ENCODE data around the gene MRPL40. TPM values are rescaled to one million over a fixed set of nuclear protein-coding genes. Genes with fewer than 3 reads are reported as not detected.

Gene MRPL40
- total RNA-seq, 1 experiment from 2014 or later, result 40.1 TPM

GRCh38 chr22:19471572-19471971 is 39.2 kb downstream of the MRPL40 start:
- TF ChIP-seq POLR2A (IDR thresholded peaks at IDR 0.05; ENCODE audit: borderline replicate concordance, extremely low read depth, insufficient read depth, insufficient read length) (no peak), ZFX (IDR thresholded peaks at IDR 0.05) (no peak), ZNF274 (IDR thresholded peaks at IDR 0.05; ENCODE audit: low read depth, low read length) (no peak), FOSL1 (IDR thresholded peaks at IDR 0.05; ENCODE audit: low read depth) (no peak), MAX (IDR thresholded peaks at IDR 0.05) (no peak), POLR2AphosphoS5 (IDR thresholded peaks at IDR 0.05; ENCODE audit: low read depth, low read length) (no peak), TCF7L2 (IDR thresholded peaks at IDR 0.05; ENCODE audit: borderline replicate concordance, extremely low read depth, insufficient read depth, insufficient read length) (no peak), JUND (IDR thresholded peaks at IDR 0.05) (no peak), YY1 (IDR thresholded peaks at IDR 0.05; ENCODE audit: extremely low read depth, insufficient replicate concordance, low read depth, low read length) (no peak), REST (IDR thresholded peaks at IDR 0.05; ENCODE audit: low read depth) (no peak), ATF3 (IDR thresholded peaks at IDR 0.05) (no peak)
- ATAC-seq, result no peak
- intact Hi-C loops (cut with micrococcal nuclease), result loop anchor here (10.0 kb wide), 1 partner anchor 327 kb away; the partner anchor contains the start of gene ESS2
- Histone ChIP-seq H3K9ac (ENCODE audit: low read length) (no peak overlapping the region), H3K9me3 (ENCODE audit: control insufficient read depth in 1 of 2, insufficient read depth in 1 of 2, low read depth in 1 of 2, low read length in 2 of 2) (no peaks in the 10 kb centered on the region), H3K27ac (ENCODE audit: low read depth, low read length) (no peak overlapping the region), H3K27me3 (ENCODE audit: insufficient read depth, low read length) (no peaks in the 10 kb centered on the region), H3K79me2 (ENCODE audit: insufficient read depth, low read length) (peaks cover 69% of the 10 kb centered on the region), H2AFZ (ENCODE audit: low read depth, low read length, poor library complexity, severe bottlenecking) (no peak overlapping the region), H3K4me1 (ENCODE audit: control insufficient read depth in 1 of 2, insufficient read depth in 2 of 2, low read length in 2 of 2) (no peaks in the 10 kb centered on the region), H3K36me3 (ENCODE audit: control insufficient read depth in 1 of 2, insufficient read depth in 2 of 2, low read length in 2 of 2) (peaks cover 33 to 72% of the 10 kb centered on the region in 2 experiments; a peak in 3 of 4 replicates), H3K9me2 (ENCODE audit: insufficient read depth) (no peaks in the 10 kb centered on the region), H4K20me1 (ENCODE audit: insufficient read depth) (peaks cover 3% of the 10 kb centered on the region; the same call in 1 of the 2 replicates), H3K4me2 (ENCODE audit: low read length) (no peak overlapping the region), H3K4me3 (replicated peaks in 1 of 2; ENCODE audit: low read depth in 1 of 2, low read length in 2 of 2) (no peak overlapping the region)
- ChIA-PET RAD21 (ENCODE audit: low non-redundant PET in 1 of 2, low total read pairs in 2 of 2, uncharacterized antibody in 2 of 2, unreplicated experiment in 2 of 2) (no interaction called here), POLR2A (no interaction called here), CTCF (no interaction called here)
- BruUV-seq (replicated peaks), result no TSS peak
- no peak for DNase-seq (ENCODE audit: low read depth, low spot score)
